Lung (tissue), 12 donors: ENCODE results near the gene PRKD1. TPM values are rescaled to one million over a fixed set of nuclear protein-coding genes. Genes with fewer than 3 reads are reported as not detected.

Source experiments
- ATAC-seq: fragments of 200-7000 bp; cut with Tn5 transposase; one replicate; pipeline ENCODE4 v1.9.1; 2020; ENCODE audit warnings: moderate number of reproducible peaks; ENCODE audit not compliant: insufficient read depth, low FRiP score
- DNase-seq, 3 donors: peaks; one replicate each; pipeline ENCODE4 v3.0.0-alpha.2; 2013 to 2017
- H3K27ac ChIP-seq, 2 donors: one replicate each; pipeline ENCODE4 v1.5.1; 2013; ENCODE audit warnings: mild to moderate bottlenecking in 2 of 2, moderate library complexity in 2 of 2, control low read depth in 1 of 2, inconsistent platforms in 1 of 2, low read depth in 1 of 2, low read length in 1 of 2
- H3K27me3 ChIP-seq, 3 donors: one replicate each; pipeline ENCODE4 v1.5.1; 2013; ENCODE audit warnings: low read length in 2 of 3; ENCODE audit not compliant: control insufficient read depth in 3 of 3, insufficient read depth in 3 of 3
- H3K36me3 ChIP-seq, 4 donors: one replicate each; pipeline ENCODE4 v1.5.1; 2013; ENCODE audit warnings: low read length in 4 of 4, mild to moderate bottlenecking in 1 of 4, moderate library complexity in 1 of 4; ENCODE audit not compliant: control insufficient read depth in 4 of 4, insufficient read depth in 4 of 4
- H3K4me1 ChIP-seq, 5 donors: one replicate each; pipeline ENCODE4 v1.5.1; 2013; ENCODE audit warnings: low read length in 5 of 5, mild to moderate bottlenecking in 2 of 5, moderate library complexity in 1 of 5; ENCODE audit not compliant: control insufficient read depth in 5 of 5, insufficient read depth in 5 of 5
- H3K4me3 ChIP-seq: one replicate; pipeline ENCODE4 v1.5.1; 2013; ENCODE audit warnings: mild to moderate bottlenecking, control low read depth, moderate library complexity
- H3K9ac ChIP-seq, 2 donors: one replicate each; pipeline ENCODE4 v1.5.1; 2013; ENCODE audit warnings: low read length in 2 of 2, control low read depth in 1 of 2; ENCODE audit not compliant: insufficient read depth in 1 of 2
- H3K9me3 ChIP-seq, 4 donors: one replicate each; pipeline ENCODE4 v1.5.1; 2013; ENCODE audit warnings: low read length in 3 of 4, mild to moderate bottlenecking in 1 of 4, moderate library complexity in 1 of 4; ENCODE audit not compliant: control insufficient read depth in 4 of 4, insufficient read depth in 3 of 4
- CTCF ChIP-seq: IDR thresholded peaks from 2 replicates; pipeline ENCODE4 v1.5.1; 2012; ENCODE audit warnings: mild to moderate bottlenecking; ENCODE audit errors: control extremely low read depth, extremely low read depth
- WGBS, 2 donors: extraction: QIAGEN DNeasy Blood & Tissue Kit; methylation state at CpG; one replicate each; pipeline ENCODE4 v1.1.7; 2013; 5-methylcytosine and 5-hydroxymethylcytosine counted together
- polyA plus RNA-seq, 2 donors: library from polyadenylated mRNA; stranded (reverse); fragments of 200-250 nt; gene quantifications; one replicate each; pipeline ENCODE4 v1.2.1, GENCODE V29; 2013
- total RNA-seq, 2 donors: library from RNA; depleted of rRNA in 1 of 2; stranded (reverse); fragments of >200 nt in 1 of 2; gene quantifications; one replicate each; pipeline ENCODE4 v1.2.1, GENCODE V29; 2014 to 2021
- donor health status: control.
- donor health status: control.
- donor health status: Bipolar disorder and iron deficiency.
- donor health status: healthy.
- donor health status: DM: yes; HTN: yes; CAD: no.

The PRKD1 gene
- total and polyA plus RNA-seq, 4 donors: 4.0 to 20.9 (median 11.2) TPM

- Histone ChIP-seq H3K4me1 (peaks cover 0 to 3% (median 0%) of the 10 kb centered on the region in 5 donors), H3K27ac (no peak overlapping the region), H3K36me3 (no peaks in the 10 kb centered on the region), H3K9me3 (peaks cover 0 to 2% (median 0%) of the 10 kb centered on the region in 4 donors), H3K4me3 (no peak overlapping the region), H3K27me3 (no peaks in the 10 kb centered on the region), H3K9ac (no peak overlapping the region)
- no peak for DNase-seq
- TF ChIP-seq CTCF: no peak
- ATAC-seq: no peak
- whole genome bisulfite sequencing, 2 donors: 88 to 92% methylated on average over 5 of the region's 5 CpGs
These were observed 14.1 kb downstream of the PRKD1 start for GRCh38 chr14:29913566-29913965.

GRCh38 chr14:29911810-29912209 lies 15.8 kb downstream of the PRKD1 start:
- Histone ChIP-seq H3K9me3 (peaks cover 0 to 2% (median 0%) of the 10 kb centered on the region in 4 donors), H3K36me3 (no peaks in the 10 kb centered on the region), H3K4me1 (no peaks in the 10 kb centered on the region), H3K4me3 (no peak overlapping the region), H3K9ac (no peak overlapping the region), H3K27me3 (no peaks in the 10 kb centered on the region), H3K27ac (no peak overlapping the region)
- DNase-seq: no peak
- ATAC-seq: no peak
- no peak for TF ChIP-seq CTCF
- WGBS, 2 donors: 69 to 85% methylated on average over 3 of the region's 3 CpGs

- no peak overlapping the region for H3K4me3 ChIP-seq
- H3K4me1 ChIP-seq: peaks cover 0 to 5% (median 2%) of the 10 kb centered on the region in 5 donors
- peaks cover 0 to 2% (median 0%) of the 10 kb centered on the region in 4 donors for H3K9me3 ChIP-seq
- TF ChIP-seq CTCF: no peak
- no peaks in the 10 kb centered on the region for H3K27me3 ChIP-seq
- H3K27ac ChIP-seq: no peak overlapping the region
- no peak overlapping the region for H3K9ac ChIP-seq
- 95 to 97% methylated on average over 26 of the region's 26 CpGs for WGBS, 2 donors
- no peaks in the 10 kb centered on the region for H3K36me3 ChIP-seq
- DNase-seq: no peak
- no peak for ATAC-seq
These were observed 18.7 kb downstream of the PRKD1 start for GRCh38 chr14:29908652-29909577.
